ENCODE measurements around the gene TMEM127. TPM values are rescaled to one million over a fixed set of nuclear protein-coding genes. Genes with fewer than 3 reads are reported as not detected.

TMEM127 gene
- total and polyA plus RNA-seq, 8 donors, result 8.2 to 38.4 (median 24.1) TPM

DNA sequence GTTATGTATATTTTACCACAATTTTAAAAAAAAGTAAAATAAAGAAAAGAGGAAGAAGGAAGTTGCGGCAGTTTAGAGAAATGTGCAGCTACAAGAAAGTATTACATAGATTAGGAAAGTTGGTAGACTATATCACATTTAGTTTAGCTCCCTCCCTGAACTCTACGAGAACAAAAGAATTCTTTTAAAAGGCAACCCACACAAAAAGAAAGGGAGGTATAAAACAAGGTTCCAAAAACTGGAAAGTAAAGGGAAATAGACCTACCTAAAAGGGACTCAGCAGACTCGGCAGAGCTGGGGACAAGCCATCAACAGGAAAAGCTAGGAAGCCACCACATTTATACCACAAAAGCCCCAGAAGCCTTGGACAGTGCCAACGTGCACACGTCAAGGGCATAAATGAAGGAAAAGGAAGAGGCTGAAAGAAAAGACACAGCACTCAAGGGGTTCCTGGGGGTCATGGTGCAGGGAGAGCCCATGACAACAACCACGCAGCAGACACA lies 9.1 kb downstream of the TMEM127 start:
- DNase-seq, result no peak
- H3K9me3 ChIP-seq, result no peaks in the 10 kb centered on the region
- no peak for ATAC-seq
- H3K27me3 ChIP-seq, result no peaks in the 10 kb centered on the region
- TF ChIP-seq, protein P1, sequence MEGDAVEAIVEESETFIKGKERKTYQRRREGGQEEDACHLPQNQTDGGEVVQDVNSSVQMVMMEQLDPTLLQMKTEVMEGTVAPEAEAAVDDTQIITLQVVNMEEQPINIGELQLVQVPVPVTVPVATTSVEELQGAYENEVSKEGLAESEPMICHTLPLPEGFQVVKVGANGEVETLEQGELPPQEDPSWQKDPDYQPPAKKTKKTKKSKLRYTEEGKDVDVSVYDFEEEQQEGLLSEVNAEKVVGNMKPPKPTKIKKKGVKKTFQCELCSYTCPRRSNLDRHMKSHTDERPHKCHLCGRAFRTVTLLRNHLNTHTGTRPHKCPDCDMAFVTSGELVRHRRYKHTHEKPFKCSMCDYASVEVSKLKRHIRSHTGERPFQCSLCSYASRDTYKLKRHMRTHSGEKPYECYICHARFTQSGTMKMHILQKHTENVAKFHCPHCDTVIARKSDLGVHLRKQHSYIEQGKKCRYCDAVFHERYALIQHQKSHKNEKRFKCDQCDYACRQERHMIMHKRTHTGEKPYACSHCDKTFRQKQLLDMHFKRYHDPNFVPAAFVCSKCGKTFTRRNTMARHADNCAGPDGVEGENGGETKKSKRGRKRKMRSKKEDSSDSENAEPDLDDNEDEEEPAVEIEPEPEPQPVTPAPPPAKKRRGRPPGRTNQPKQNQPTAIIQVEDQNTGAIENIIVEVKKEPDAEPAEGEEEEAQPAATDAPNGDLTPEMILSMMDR (IDR thresholded peaks at IDR 0.05), result no peak
- intact Hi-C loops (cut with DNase I), result no loop called here
- peaks cover 0 to 40% (median 13%) of the 10 kb centered on the region in 3 donors for H3K36me3 ChIP-seq
- peaks cover 28 to 37% (median 30%) of the 10 kb centered on the region in 3 donors for H3K4me1 ChIP-seq
- peak overlapping the region in 2 of 4 donors; percentile 57 to 92 for H3K27ac ChIP-seq
- 85 to 90% methylated on average over 6 of the region's 6 CpGs for WGBS, 2 donors
- no peak for FAIRE-seq
- H3K4me3 ChIP-seq, result no peak overlapping the region

DNA sequence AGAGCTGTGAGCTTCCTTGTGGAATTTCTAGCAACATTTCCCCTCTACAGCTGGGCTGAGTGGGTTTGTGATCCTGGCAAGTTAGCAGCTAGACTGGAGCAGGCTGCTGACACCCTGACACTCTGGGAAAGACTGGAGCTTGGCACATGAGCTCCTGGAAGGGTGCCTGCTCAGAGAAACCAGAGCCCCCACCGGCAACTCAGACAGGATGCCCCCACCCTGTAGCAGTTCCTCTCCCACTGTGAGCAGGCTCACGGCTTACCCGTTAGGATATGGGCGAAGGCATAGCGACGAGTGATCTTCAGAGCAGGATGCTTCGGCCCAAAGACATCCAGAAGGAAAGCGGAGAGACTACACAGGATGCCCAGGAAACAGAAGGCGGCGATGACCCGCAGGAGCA lies 11.2 kb downstream of the TMEM127 start:
- intact Hi-C loops (cut with DNase I), result no loop called here
- no peaks in the 10 kb centered on the region for H3K27me3 ChIP-seq
- H3K4me3 ChIP-seq, result no peak overlapping the region
- 82 to 95% methylated on average over 11 of the region's 11 CpGs for WGBS, 2 donors
- H3K27ac ChIP-seq, result no peak overlapping the region
- TF ChIP-seq, protein P1 (IDR thresholded peaks at IDR 0.05), result no peak
- peaks cover 9 to 16% (median 9%) of the 10 kb centered on the region in 3 donors for H3K4me1 ChIP-seq
- FAIRE-seq, result no peak
- no peak for ATAC-seq
- no peaks in the 10 kb centered on the region for H3K9me3 ChIP-seq
- no peak for DNase-seq
- peaks cover 0 to 40% (median 13%) of the 10 kb centered on the region in 3 donors for H3K36me3 ChIP-seq

DNA sequence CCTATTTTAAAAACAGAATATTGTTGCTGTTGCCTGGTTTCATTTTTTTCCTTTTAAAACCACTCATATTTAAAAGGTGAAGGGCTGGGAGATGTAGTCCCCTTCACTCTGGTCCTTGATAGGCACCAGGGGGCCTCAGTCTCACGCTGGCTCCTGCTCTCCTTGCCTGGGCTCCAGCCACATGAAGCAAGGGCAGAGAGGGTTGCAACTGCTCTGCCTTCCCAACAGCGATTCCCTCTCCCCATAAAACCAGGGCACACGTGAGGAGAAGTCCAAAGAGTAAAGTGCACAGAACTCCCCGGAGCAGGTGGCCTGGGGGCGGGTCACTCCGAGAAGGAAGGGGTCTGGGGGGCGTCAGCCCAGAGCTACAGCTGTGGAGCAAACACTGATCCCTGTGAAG lies 12.8 kb downstream of the TMEM127 start:
- H3K27ac ChIP-seq, result no peak overlapping the region
- peaks cover 0 to 40% (median 13%) of the 10 kb centered on the region in 3 donors for H3K36me3 ChIP-seq
- H3K27me3 ChIP-seq, result no peaks in the 10 kb centered on the region
- intact Hi-C loops (cut with DNase I), result no loop called here
- H3K4me1 ChIP-seq, result peaks cover 0 to under 1% (median 0%) of the 10 kb centered on the region in 3 donors
- 76 to 81% methylated on average over 7 of the region's 7 CpGs for WGBS, 2 donors
- no peaks in the 10 kb centered on the region for H3K9me3 ChIP-seq
- no peak overlapping the region for H3K4me3 ChIP-seq
- ATAC-seq (no peak), FAIRE-seq (no peak), DNase-seq (no peak)
- TF ChIP-seq, protein P1 (IDR thresholded peaks at IDR 0.05), result no peak

DNA sequence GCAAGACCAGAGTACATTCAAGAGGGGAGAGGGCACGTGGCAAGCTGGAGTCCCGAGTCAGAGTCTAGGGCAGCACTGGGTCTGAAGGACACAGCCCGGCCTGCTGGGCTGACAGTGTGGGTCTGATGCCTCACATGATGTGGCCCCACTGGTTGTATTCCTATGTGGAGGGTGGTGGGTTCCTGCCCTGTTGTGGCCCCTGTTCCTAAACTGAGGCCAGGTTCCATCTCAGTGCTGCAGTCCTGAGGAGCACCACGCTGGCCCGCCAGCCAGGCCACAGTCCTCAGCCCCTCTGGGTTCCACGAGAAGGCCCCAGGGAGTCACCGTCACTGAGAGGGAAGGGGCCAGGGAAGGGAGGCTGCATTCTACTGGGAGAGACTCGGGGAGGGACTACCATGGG lies 13.3 kb downstream of the TMEM127 start:
- intact Hi-C loops (cut with DNase I), result no loop called here
- H3K27me3 ChIP-seq, result no peaks in the 10 kb centered on the region
- peaks cover 0 to 40% (median 13%) of the 10 kb centered on the region in 3 donors for H3K36me3 ChIP-seq
- TF ChIP-seq, protein P1 (IDR thresholded peaks at IDR 0.05), result no peak
- no peaks in the 10 kb centered on the region for H3K4me1 ChIP-seq
- H3K9me3 ChIP-seq, result no peaks in the 10 kb centered on the region
- no peak for DNase-seq
- 89 to 98% methylated on average over 8 of the region's 8 CpGs for WGBS, 2 donors
- no peak for ATAC-seq
- no peak overlapping the region for H3K4me3 ChIP-seq
- FAIRE-seq, result no peak
- no peak overlapping the region for H3K27ac ChIP-seq

DNA sequence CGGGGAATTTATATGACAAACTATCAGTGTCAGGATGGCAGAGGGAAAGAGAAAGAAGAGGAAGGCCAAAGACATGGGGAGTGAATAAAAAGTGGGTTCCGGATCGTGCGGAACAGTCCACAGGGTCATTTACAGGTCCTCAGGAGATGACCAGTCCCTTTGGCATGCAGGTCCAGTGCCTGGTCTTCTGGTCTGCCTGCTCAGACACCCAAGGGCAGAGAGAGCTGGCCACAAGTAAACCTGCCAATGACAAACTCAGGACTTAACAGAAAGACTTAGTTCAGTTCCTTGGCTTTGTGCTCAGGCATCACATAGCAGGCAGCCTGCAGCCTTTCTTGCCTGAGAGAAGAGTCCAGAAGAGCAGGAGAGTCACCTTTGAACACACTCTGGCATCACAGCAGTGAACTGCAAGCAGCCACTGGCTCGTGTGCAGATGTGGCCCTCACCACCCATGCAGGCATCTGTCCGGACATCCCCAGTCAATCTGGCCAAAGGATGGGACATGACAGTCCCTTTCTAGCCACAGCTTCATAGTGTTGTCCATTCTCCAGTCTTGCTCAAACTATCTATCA lies 14.0 kb downstream of the TMEM127 start:
- intact Hi-C loops (cut with DNase I), result no loop called here
- no peak overlapping the region for H3K27ac ChIP-seq
- H3K4me1 ChIP-seq, result no peaks in the 10 kb centered on the region
- H3K9me3 ChIP-seq, result no peaks in the 10 kb centered on the region
- TF ChIP-seq, protein P1 (IDR thresholded peaks at IDR 0.05), result no peak
- 73 to 78% methylated on average over 6 of the region's 6 CpGs for WGBS, 2 donors
- FAIRE-seq (no peak), DNase-seq (peak in 3 of 6 donors; percentile 22 to 57 (median 54)), ATAC-seq (peak; percentile 55 to 91 (median 75))
- H3K4me3 ChIP-seq, result no peak overlapping the region
- no peaks in the 10 kb centered on the region for H3K27me3 ChIP-seq
- H3K36me3 ChIP-seq, result peaks cover 0 to 40% (median 13%) of the 10 kb centered on the region in 3 donors

Measured in pancreas (tissue), 10 donors.